Stimulated activated CD4-positive, alpha-beta T cell treated with anti-CD3 and anti-CD28 coated beads, Interleukin-12 subunit alpha, Interleukin-12 subunit beta, amount 100 ng/mL, for 48 hours (primary cell): ENCODE results near the gene TMEM129.

Experiments used
- DNase-seq, 3 donors: peaks; one replicate each; pipeline ENCODE4 v3.0.0-alpha.2; 2020; ENCODE audit warnings: low read depth in 2 of 3, low spot score in 1 of 3

TMEM129 gene

GRCh38 chr4:1758306-1759121 is 37.4 kb upstream of the TMEM129 start:
- DNase-seq, result no peak

- no peak for DNase-seq
Observed at GRCh38 chr4:1757836-1758235, 36.7 kb upstream of the TMEM129 start.

- DNase-seq, result no peak
Observed at GRCh38 chr4:1756893-1757779, 36.0 kb upstream of the TMEM129 start.

GRCh38 chr4:1756079-1756478 is 35.0 kb upstream of the TMEM129 start:
- no peak for DNase-seq

GRCh38 chr4:1755297-1755696 is 34.2 kb upstream of the TMEM129 start:
- no peak for DNase-seq

- no peak for DNase-seq
Observed at GRCh38 chr4:1754336-1754735, 33.2 kb upstream of the TMEM129 start.

GRCh38 chr4:1753697-1754311 is 32.7 kb upstream of the TMEM129 start:
- no peak for DNase-seq

- no peak for DNase-seq
Observed at GRCh38 chr4:1753294-1753696, 32.2 kb upstream of the TMEM129 start.

- peak; percentile 20 to 33 (median 20) for DNase-seq
Observed at GRCh38 chr4:1752284-1753041, 31.3 kb upstream of the TMEM129 start.

- no peak for DNase-seq
Observed at GRCh38 chr4:1751919-1752283, 30.8 kb upstream of the TMEM129 start.

- DNase-seq, result no peak
Observed at GRCh38 chr4:1751155-1751918, 30.2 kb upstream of the TMEM129 start.

GRCh38 chr4:1750381-1751154 is 29.4 kb upstream of the TMEM129 start:
- no peak for DNase-seq

GRCh38 chr4:1749826-1750225 is 28.7 kb upstream of the TMEM129 start:
- DNase-seq, result no peak

- no peak for DNase-seq
Observed at GRCh38 chr4:1749370-1749769, 28.2 kb upstream of the TMEM129 start.

- DNase-seq, result peak; percentile 70 to 84 (median 76)
Observed at GRCh38 chr4:1748465-1748995, 27.4 kb upstream of the TMEM129 start.

GRCh38 chr4:1747603-1747967 is 26.5 kb upstream of the TMEM129 start:
- no peak for DNase-seq

- DNase-seq, result no peak
Observed at GRCh38 chr4:1746919-1747602, 25.9 kb upstream of the TMEM129 start.

GRCh38 chr4:1746265-1746691 is 25.2 kb upstream of the TMEM129 start:
- DNase-seq, result peak; percentile 68 to 84 (median 77)

- DNase-seq, result no peak
Observed at GRCh38 chr4:1745697-1746096, 24.6 kb upstream of the TMEM129 start.
